Measurements from ENCODE around the gene C17orf114.

C17orf114 gene

GRCh38 chr17:4849011-4849536, 46.9 kb upstream of the C17orf114 start:
- Histone ChIP-seq H3K14ac (replicated peaks; ENCODE audit: low read depth, low read length) (no peak overlapping the region), H2AFZ (replicated peaks; ENCODE audit: low read length, poor library complexity) (no peak overlapping the region), H3K56ac (ENCODE audit: extremely low read depth, insufficient read depth, low read length) (no peak overlapping the region), H3K36me3 (ENCODE audit: control insufficient read depth, insufficient read depth, low read length) (peaks cover 2% of the 10 kb centered on the region; the same call in 1 of the 2 replicates), H3K23ac (ENCODE audit: low read depth, low read length) (no peak overlapping the region), H2BK5ac (ENCODE audit: low read depth, low read length, poor library complexity, severe bottlenecking) (no peak overlapping the region), H3K4me2 (ENCODE audit: low read depth, low read length) (no peak overlapping the region), H4K8ac (ENCODE audit: low read depth in 2 of 2, low read length in 2 of 2) (no peak overlapping the region), H3K9me3 (ENCODE audit: control insufficient read depth, insufficient read depth, low read length) (no peaks in the 10 kb centered on the region), H4K91ac (ENCODE audit: insufficient read depth, low read depth, low read length) (no peak overlapping the region), H4K5ac (ENCODE audit: low read depth, low read length) (no peak overlapping the region), H2AK9ac (replicated peaks; ENCODE audit: low read depth, low read length, poor library complexity) (no peak overlapping the region), H3K18ac (ENCODE audit: low read depth, low read length) (no peak overlapping the region), H3K27me3 (ENCODE audit: control insufficient read depth, insufficient read depth, low read length) (no peaks in the 10 kb centered on the region), H2AK5ac (ENCODE audit: low read depth, low read length) (no peak overlapping the region), H3K9ac (ENCODE audit: low read depth, low read length) (no peak overlapping the region), H3K9me1 (ENCODE audit: insufficient read depth, low read length) (peaks cover 20% of the 10 kb centered on the region), H3K4me3 (ENCODE audit: insufficient read depth, low read depth, low read length) (no peak overlapping the region), H4K20me1 (ENCODE audit: insufficient read depth, low read length) (peaks cover 83% of the 10 kb centered on the region), H3K4me1 (ENCODE audit: control insufficient read depth, insufficient read depth, low read length) (peaks cover 12% of the 10 kb centered on the region), H2BK20ac (ENCODE audit: low read depth, low read length) (no peak overlapping the region), H2BK15ac (ENCODE audit: low read depth, low read length) (no peak overlapping the region), H3K4ac (ENCODE audit: low read depth, low read length) (no peak overlapping the region), H3K27ac (ENCODE audit: insufficient read depth, low read length) (no peak overlapping the region), H2BK120ac (ENCODE audit: low read depth, low read length) (no peak overlapping the region), H3K79me1 (ENCODE audit: low read depth in 1 of 2, low read length in 2 of 2) (peaks cover 52 to 83% of the 10 kb centered on the region in 2 experiments)
- CTCF ChIA-PET: no interaction called here
- intact Hi-C loops (cut with micrococcal nuclease): no loop called here
- POLR2A ChIA-PET (ENCODE audit: unreplicated experiment): no interaction called here
- DNase-seq: no peak
- dilution Hi-C loops (cut with HindIII; ENCODE audit: low sequenced_read_pairs, unreplicated experiment): no loop called here
- WGBS, 2 experiments (ENCODE audit: extremely low coverage in 2 of 2, insufficient read length in 1 of 2): no CpG with 5 or more reads among the region's 5 CpGs
- no TSS peak for BruUV-seq (replicated peaks)
- ATAC-seq (ENCODE audit: low read depth): no peak
- TF ChIP-seq FOS (IDR thresholded peaks at IDR 0.05; ENCODE audit: low read depth, low read length) (no peak), USF2 (IDR thresholded peaks at IDR 0.05; ENCODE audit: low read depth, low read length) (no peak), POLR2A (IDR thresholded peaks at IDR 0.05; ENCODE audit: low read depth, low read length) (no peak), BHLHE40 (IDR thresholded peaks at IDR 0.05; ENCODE audit: low read depth, low read length) (no peak), SMC3 (IDR thresholded peaks at IDR 0.05; ENCODE audit: low read depth, low read length) (no peak), MAFK (IDR thresholded peaks at IDR 0.05; ENCODE audit: low read depth, low read length) (no peak), RCOR1 (IDR thresholded peaks at IDR 0.05; ENCODE audit: insufficient replicate concordance, low read length) (no peak), MXI1 (IDR thresholded peaks at IDR 0.05; ENCODE audit: borderline replicate concordance, low read depth, low read length) (no peak), CHD1 (IDR thresholded peaks at IDR 0.05; ENCODE audit: low read depth, low read length) (no peak), RAD21 (IDR thresholded peaks at IDR 0.05; ENCODE audit: low read length) (no peak), RFX5 (IDR thresholded peaks at IDR 0.05; ENCODE audit: low read depth, low read length) (no peak), CTCF (conservative IDR thresholded peaks at IDR 0.05; ENCODE audit: low read depth, low read length) (no peak), MAZ (IDR thresholded peaks at IDR 0.05; ENCODE audit: borderline replicate concordance, low read depth, low read length) (no peak), CEBPB (IDR thresholded peaks at IDR 0.05; ENCODE audit: low read depth, low read length) (no peak), NFE2L2 (IDR thresholded peaks at IDR 0.05; ENCODE audit: low read depth, low read length) (no peak), ELK1 (IDR thresholded peaks at IDR 0.05; ENCODE audit: borderline replicate concordance, low read depth, low read length) (no peak)
- in situ Hi-C loops (cut with MboI; ENCODE audit: low sequenced_read_pairs): no loop called here
